Hepatocyte (in vitro differentiated cells): ENCODE measurements around the gene GPN1. TPM values are rescaled to one million over a fixed set of nuclear protein-coding genes. Genes with fewer than 3 reads are reported as not detected.
"Not testable (repeated sequence)": the region's sequence is repeated elsewhere in the genome, so short reads cannot be mapped to it uniquely, and the experiment has no call there.

Experiments used
- DNase-seq: peaks from one replicate; pipeline ENCODE4 v3.0.0-alpha.2; 2016; ENCODE audit warnings: low spot score
- H2AFZ ChIP-seq: fragments of 200-600 bp; sonication (generic); 2 replicates; pipeline ENCODE4 v1.6.0; 2016; ENCODE audit warnings: antibody characterized with exemption, mild to moderate bottlenecking
- H3K27ac ChIP-seq: fragments of 200-600 bp; sonication (generic); 2 replicates; pipeline ENCODE4 v1.5.1; 2016; ENCODE audit warnings: mild to moderate bottlenecking
- H3K27me3 ChIP-seq: fragments of 200-600 bp; sonication (generic); 2 replicates; pipeline ENCODE4 v1.6.1; 2016
- H3K36me3 ChIP-seq: fragments of 200-600 bp; sonication (generic); replicated peaks from 2 replicates; pipeline ENCODE4 v1.5.1; 2016; ENCODE audit warnings: low read depth; ENCODE audit not compliant: insufficient read depth
- H3K4me1 ChIP-seq: fragments of 200-600 bp; sonication (generic); 2 replicates; pipeline ENCODE4 v1.5.1; 2016; ENCODE audit warnings: mild to moderate bottlenecking, moderate library complexity; ENCODE audit not compliant: insufficient read depth
- H3K4me2 ChIP-seq: fragments of 200-600 bp; sonication (generic); 2 replicates; pipeline ENCODE4 v1.6.0; 2016
- H3K4me3 ChIP-seq: fragments of 200-600 bp; sonication (generic); 2 replicates; pipeline ENCODE4 v1.5.1; 2016; ENCODE audit warnings: mild to moderate bottlenecking
- H3K79me2 ChIP-seq: fragments of 200-600 bp; sonication (generic); 2 replicates; pipeline ENCODE4 v1.6.0; 2017; ENCODE audit warnings: mild to moderate bottlenecking
- H3K9me2 ChIP-seq: fragments of 200-600 bp; sonication (generic); replicated peaks from 2 replicates; pipeline ENCODE4 v1.6.0; 2017; ENCODE audit warnings: mild to moderate bottlenecking; ENCODE audit not compliant: insufficient read depth
- H3K9me3 ChIP-seq: fragments of 200-600 bp; sonication (generic); 2 replicates; pipeline ENCODE4 v1.5.1; 2016; ENCODE audit warnings: low read depth, mild to moderate bottlenecking
- H4K20me1 ChIP-seq: fragments of 200-600 bp; sonication (generic); 2 replicates; pipeline ENCODE4 v1.6.0; 2016; ENCODE audit warnings: mild to moderate bottlenecking; ENCODE audit not compliant: insufficient read depth, poor library complexity, severe bottlenecking
- EZH2 ChIP-seq: fragments of 200-600 bp; sonication (generic); IDR thresholded peaks from 2 replicates; pipeline ENCODE4 v1.6.1; 2016; ENCODE audit warnings: antibody characterized with exemption, mild to moderate bottlenecking, borderline replicate concordance
- EZH2phosphoT487 ChIP-seq: fragments of 200-600 bp; sonication (generic); IDR thresholded peaks from one replicate; pipeline ENCODE4 v1.6.1; 2018; ENCODE audit warnings: antibody characterized with exemption, mild to moderate bottlenecking, low read depth, moderate library complexity; ENCODE audit not compliant: unreplicated experiment, severe bottlenecking
- WGBS: methylation state at CpG from one replicate; pipeline ENCODE4 v1.1.6; 2016; ENCODE audit warnings: low lambda C conversion rate; ENCODE audit errors: missing lambda C conversion rate; 5-methylcytosine and 5-hydroxymethylcytosine counted together
- polyA plus RNA-seq: library from polyadenylated mRNA; unstranded; fragments of >200 nt; fragmentation: Nextera tagmentation; extraction: Ambion mirVana; gene quantifications from 2 replicates; pipeline ENCODE4 v1.2.1, GENCODE V29; 2016
- total RNA-seq: library from RNA; depleted of rRNA; stranded (reverse); fragments of >200 nt; gene quantifications from 2 replicates; pipeline ENCODE4 v1.2.3, GENCODE V29; 2014
- TF ChIP-seq, protein P1 (sequence below): fragments of 200-600 bp; sonication (generic); IDR thresholded peaks from 2 replicates; pipeline ENCODE4 v1.5.1; 2016; ENCODE audit warnings: antibody characterized with exemption, mild to moderate bottlenecking; ENCODE audit not compliant: poor library complexity

GPN1 gene
- total and polyA plus RNA-seq, 2 experiments from 2014 or later: 35.8 to 46.7 TPM

- no peaks in the 10 kb centered on the region for H4K20me1 ChIP-seq
- peak overlapping the region; percentile 67 for H3K4me3 ChIP-seq
- H3K4me1 ChIP-seq: peaks cover 14% of the 10 kb centered on the region
- peaks cover 13% of the 10 kb centered on the region for H3K79me2 ChIP-seq
- H3K9me3 ChIP-seq: no peaks in the 10 kb centered on the region
- peaks cover 5% of the 10 kb centered on the region for H3K9me2 ChIP-seq
- WGBS: 4% methylated on average over 19 of the region's 21 CpGs
- peak overlapping the region; percentile 88 for H3K27ac ChIP-seq
- DNase-seq: peak; percentile 76
- no peaks in the 10 kb centered on the region for H3K27me3 ChIP-seq
- H3K36me3 ChIP-seq: no peaks in the 10 kb centered on the region
- peak overlapping the region; percentile 82 for H3K4me2 ChIP-seq
- no peak for TF ChIP-seq EZH2phosphoT487
- TF ChIP-seq EZH2: no peak
- TF ChIP-seq, protein P1, sequence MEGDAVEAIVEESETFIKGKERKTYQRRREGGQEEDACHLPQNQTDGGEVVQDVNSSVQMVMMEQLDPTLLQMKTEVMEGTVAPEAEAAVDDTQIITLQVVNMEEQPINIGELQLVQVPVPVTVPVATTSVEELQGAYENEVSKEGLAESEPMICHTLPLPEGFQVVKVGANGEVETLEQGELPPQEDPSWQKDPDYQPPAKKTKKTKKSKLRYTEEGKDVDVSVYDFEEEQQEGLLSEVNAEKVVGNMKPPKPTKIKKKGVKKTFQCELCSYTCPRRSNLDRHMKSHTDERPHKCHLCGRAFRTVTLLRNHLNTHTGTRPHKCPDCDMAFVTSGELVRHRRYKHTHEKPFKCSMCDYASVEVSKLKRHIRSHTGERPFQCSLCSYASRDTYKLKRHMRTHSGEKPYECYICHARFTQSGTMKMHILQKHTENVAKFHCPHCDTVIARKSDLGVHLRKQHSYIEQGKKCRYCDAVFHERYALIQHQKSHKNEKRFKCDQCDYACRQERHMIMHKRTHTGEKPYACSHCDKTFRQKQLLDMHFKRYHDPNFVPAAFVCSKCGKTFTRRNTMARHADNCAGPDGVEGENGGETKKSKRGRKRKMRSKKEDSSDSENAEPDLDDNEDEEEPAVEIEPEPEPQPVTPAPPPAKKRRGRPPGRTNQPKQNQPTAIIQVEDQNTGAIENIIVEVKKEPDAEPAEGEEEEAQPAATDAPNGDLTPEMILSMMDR: no peak
- H2AFZ ChIP-seq: peak overlapping the region; percentile 93
Observed at GRCh38 chr2:27627963-27628766, 685 bp upstream of the GPN1 start.

DNA sequence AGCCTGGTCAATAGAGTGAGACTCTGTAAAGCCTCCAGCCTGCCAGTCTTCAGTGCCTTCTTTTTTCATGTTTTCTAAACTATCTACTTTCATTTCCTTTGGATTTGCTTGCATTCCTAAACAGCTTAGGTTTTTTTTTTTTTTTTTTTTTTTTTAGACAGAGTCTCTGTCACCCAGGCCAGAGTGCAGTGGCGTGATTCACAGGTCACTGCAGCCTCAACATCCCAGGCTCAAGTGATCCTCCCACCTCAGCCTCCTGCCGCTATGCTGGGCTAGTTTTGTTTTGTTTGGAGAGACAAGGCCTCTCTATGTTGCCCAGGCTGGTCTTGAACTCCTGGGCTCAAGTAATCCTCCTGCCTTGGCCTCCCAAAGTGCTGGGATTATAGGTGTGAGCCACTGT, 1.4 kb downstream of the GPN1 start:
- Histone ChIP-seq H3K79me2 (peaks cover 13% of the 10 kb centered on the region), H3K4me2 (peak overlapping the region; percentile 82), H3K4me1 (peaks cover 14% of the 10 kb centered on the region)
- H3K9me2 ChIP-seq, H3K4me3 ChIP-seq, DNase-seq, H3K36me3 ChIP-seq, H4K20me1 ChIP-seq, H2AFZ ChIP-seq, H3K9me3 ChIP-seq, H3K27ac ChIP-seq, H3K27me3 ChIP-seq: not testable (repeated sequence)
- 100% methylated on average over 2 of the region's 2 CpGs for WGBS

- no peaks in the 10 kb centered on the region for H3K36me3 ChIP-seq
Observed at GRCh38 chr2:27634291-27634690, 5.4 kb downstream of the GPN1 start.

DNA sequence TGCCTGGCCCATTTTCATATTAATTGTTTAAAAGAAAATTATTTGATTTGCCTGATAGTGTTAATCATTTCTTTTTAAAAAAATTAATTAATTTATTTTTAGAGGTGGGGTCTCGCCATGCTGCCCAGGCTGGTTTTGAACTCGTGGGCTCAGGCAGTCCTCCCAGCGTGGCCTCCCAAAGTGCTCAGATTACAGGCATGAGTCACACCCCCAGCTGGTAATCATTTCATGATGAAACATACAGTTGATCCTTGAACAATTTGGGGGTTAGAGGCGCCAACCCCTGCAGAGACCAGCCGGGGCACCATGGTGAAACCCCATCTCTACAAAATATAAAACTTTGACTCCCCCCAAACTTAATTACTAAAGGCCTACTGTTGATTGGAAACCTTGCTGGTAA, 7.9 kb downstream of the GPN1 start:
- Histone ChIP-seq H3K4me1 (no peaks in the 10 kb centered on the region), H4K20me1 (no peaks in the 10 kb centered on the region), H2AFZ (no peak overlapping the region), H3K9me2 (no peaks in the 10 kb centered on the region), H3K4me2 (no peak overlapping the region), H3K27ac (no peak overlapping the region), H3K9me3 (no peaks in the 10 kb centered on the region), H3K36me3 (no peaks in the 10 kb centered on the region), H3K79me2 (no peaks in the 10 kb centered on the region), H3K27me3 (no peaks in the 10 kb centered on the region), H3K4me3 (no peak overlapping the region)
- 91% methylated on average over 5 of the region's 5 CpGs for WGBS
- TF ChIP-seq, protein P1: no peak
- TF ChIP-seq EZH2phosphoT487: no peak
- TF ChIP-seq EZH2: no peak
- DNase-seq: no peak

More at GRCh38 chr2:27634291-27634690, 5.4 kb downstream of the GPN1 start:
- H3K4me3 ChIP-seq: no peak overlapping the region
- H3K4me2 ChIP-seq: no peak overlapping the region
- 98% methylated on average over 2 of the region's 2 CpGs for WGBS
- H2AFZ ChIP-seq: no peak overlapping the region
- no peaks in the 10 kb centered on the region for H4K20me1 ChIP-seq
- no peak for DNase-seq
- H3K9me3 ChIP-seq: no peaks in the 10 kb centered on the region
- H3K9me2 ChIP-seq: no peaks in the 10 kb centered on the region
- peaks cover 11% of the 10 kb centered on the region for H3K79me2 ChIP-seq
- TF ChIP-seq EZH2phosphoT487: no peak
- TF ChIP-seq, protein P1: no peak
- TF ChIP-seq EZH2: no peak
- H3K27ac ChIP-seq: no peak overlapping the region
- peaks cover 6% of the 10 kb centered on the region for H3K4me1 ChIP-seq
- no peaks in the 10 kb centered on the region for H3K27me3 ChIP-seq
